Cerebellar cortex (tissue), 1 donor: Measurements from ENCODE around the gene PHLPP2.
"Not testable (repeated sequence)": the region's sequence is repeated elsewhere in the genome, so short reads cannot be mapped to it uniquely, and the experiment has no call there.

Experiments
- DNase-seq: peaks from one replicate; pipeline ENCODE4 v3.0.0-alpha.2; 2015; ENCODE audit warnings: low spot score

The PHLPP2 gene

GRCh38 chr16:71712501-71712900 lies 12.0 kb downstream of the PHLPP2 start:
- DNase-seq = no peak

- DNase-seq = no peak
Measured at GRCh38 chr16:71711789-71712188, 12.7 kb downstream of the PHLPP2 start.

- no peak for DNase-seq
Measured at GRCh38 chr16:71709229-71709781, 15.2 kb downstream of the PHLPP2 start.

GRCh38 chr16:71708696-71709095 lies 15.8 kb downstream of the PHLPP2 start:
- DNase-seq = no peak

- DNase-seq = no peak
Measured at GRCh38 chr16:71707199-71707598, 17.3 kb downstream of the PHLPP2 start.

- DNase-seq = no peak
Measured at GRCh38 chr16:71706046-71706445, 18.5 kb downstream of the PHLPP2 start.

GRCh38 chr16:71703333-71703732 lies 21.2 kb downstream of the PHLPP2 start:
- DNase-seq = no peak

- no peak for DNase-seq
Measured at GRCh38 chr16:71700831-71701230, 23.7 kb downstream of the PHLPP2 start.

GRCh38 chr16:71698491-71698890 lies 26.0 kb downstream of the PHLPP2 start:
- DNase-seq = no peak

GRCh38 chr16:71693164-71693563 lies 31.3 kb downstream of the PHLPP2 start:
- no peak for DNase-seq

- DNase-seq = no peak
Measured at GRCh38 chr16:71689901-71690300, 34.6 kb downstream of the PHLPP2 start.

- no peak for DNase-seq
Measured at GRCh38 chr16:71687861-71688260, 36.6 kb downstream of the PHLPP2 start.

- not testable (repeated sequence) for DNase-seq
Measured at GRCh38 chr16:71684280-71684679, 40.2 kb downstream of the PHLPP2 start.

- no peak for DNase-seq
Measured at GRCh38 chr16:71681360-71681759, 43.1 kb downstream of the PHLPP2 start.

GRCh38 chr16:71676236-71676635 lies 48.3 kb downstream of the PHLPP2 start:
- no peak for DNase-seq

- DNase-seq = no peak
Measured at GRCh38 chr16:71675380-71675779, 49.1 kb downstream of the PHLPP2 start.

- DNase-seq = no peak
Measured at GRCh38 chr16:71674229-71674628, 50.3 kb downstream of the PHLPP2 start.

GRCh38 chr16:71673582-71673973 lies 50.9 kb downstream of the PHLPP2 start:
- no peak for DNase-seq

GRCh38 chr16:71672803-71673581 lies 51.5 kb downstream of the PHLPP2 start:
- DNase-seq = no peak

- no peak for DNase-seq
Measured at GRCh38 chr16:71672125-71672524, 52.4 kb downstream of the PHLPP2 start.

GRCh38 chr16:71671165-71671564 lies 53.3 kb downstream of the PHLPP2 start:
- DNase-seq = no peak

GRCh38 chr16:71670537-71670936 lies 54.0 kb downstream of the PHLPP2 start:
- no peak for DNase-seq

- no peak for DNase-seq
Measured at GRCh38 chr16:71669926-71670536, 54.5 kb downstream of the PHLPP2 start.
